Hepatocyte (in vitro differentiated cells): ENCODE results near the gene CEP83. TPM values are rescaled to one million over a fixed set of nuclear protein-coding genes. Genes with fewer than 3 reads are reported as not detected.

Experiments used
- DNase-seq: peaks from one replicate; pipeline ENCODE4 v3.0.0-alpha.2; 2016; ENCODE audit warnings: low spot score
- H2AFZ ChIP-seq: fragments of 200-600 bp; sonication (generic); 2 replicates; pipeline ENCODE4 v1.6.0; 2016; ENCODE audit warnings: antibody characterized with exemption, mild to moderate bottlenecking
- H3K27ac ChIP-seq: fragments of 200-600 bp; sonication (generic); 2 replicates; pipeline ENCODE4 v1.5.1; 2016; ENCODE audit warnings: mild to moderate bottlenecking
- H3K27me3 ChIP-seq: fragments of 200-600 bp; sonication (generic); 2 replicates; pipeline ENCODE4 v1.6.1; 2016
- H3K36me3 ChIP-seq: fragments of 200-600 bp; sonication (generic); replicated peaks from 2 replicates; pipeline ENCODE4 v1.5.1; 2016; ENCODE audit warnings: low read depth; ENCODE audit not compliant: insufficient read depth
- H3K4me1 ChIP-seq: fragments of 200-600 bp; sonication (generic); 2 replicates; pipeline ENCODE4 v1.5.1; 2016; ENCODE audit warnings: mild to moderate bottlenecking, moderate library complexity; ENCODE audit not compliant: insufficient read depth
- H3K4me2 ChIP-seq: fragments of 200-600 bp; sonication (generic); 2 replicates; pipeline ENCODE4 v1.6.0; 2016
- H3K4me3 ChIP-seq: fragments of 200-600 bp; sonication (generic); 2 replicates; pipeline ENCODE4 v1.5.1; 2016; ENCODE audit warnings: mild to moderate bottlenecking
- H3K79me2 ChIP-seq: fragments of 200-600 bp; sonication (generic); 2 replicates; pipeline ENCODE4 v1.6.0; 2017; ENCODE audit warnings: mild to moderate bottlenecking
- H3K9me2 ChIP-seq: fragments of 200-600 bp; sonication (generic); replicated peaks from 2 replicates; pipeline ENCODE4 v1.6.0; 2017; ENCODE audit warnings: mild to moderate bottlenecking; ENCODE audit not compliant: insufficient read depth
- H3K9me3 ChIP-seq: fragments of 200-600 bp; sonication (generic); 2 replicates; pipeline ENCODE4 v1.5.1; 2016; ENCODE audit warnings: low read depth, mild to moderate bottlenecking
- H4K20me1 ChIP-seq: fragments of 200-600 bp; sonication (generic); 2 replicates; pipeline ENCODE4 v1.6.0; 2016; ENCODE audit warnings: mild to moderate bottlenecking; ENCODE audit not compliant: insufficient read depth, poor library complexity, severe bottlenecking
- CTCF ChIP-seq: fragments of 200-600 bp; sonication (generic); IDR thresholded peaks from 2 replicates; pipeline ENCODE4 v1.5.1; 2016; ENCODE audit warnings: antibody characterized with exemption, mild to moderate bottlenecking; ENCODE audit not compliant: poor library complexity
- EZH2 ChIP-seq: fragments of 200-600 bp; sonication (generic); IDR thresholded peaks from 2 replicates; pipeline ENCODE4 v1.6.1; 2016; ENCODE audit warnings: antibody characterized with exemption, mild to moderate bottlenecking, borderline replicate concordance
- EZH2phosphoT487 ChIP-seq: fragments of 200-600 bp; sonication (generic); IDR thresholded peaks from one replicate; pipeline ENCODE4 v1.6.1; 2018; ENCODE audit warnings: antibody characterized with exemption, mild to moderate bottlenecking, low read depth, moderate library complexity; ENCODE audit not compliant: unreplicated experiment, severe bottlenecking
- WGBS: methylation state at CpG from one replicate; pipeline ENCODE4 v1.1.6; 2016; ENCODE audit warnings: low lambda C conversion rate; ENCODE audit errors: missing lambda C conversion rate; 5-methylcytosine and 5-hydroxymethylcytosine counted together
- polyA plus RNA-seq: library from polyadenylated mRNA; unstranded; fragments of >200 nt; fragmentation: Nextera tagmentation; extraction: Ambion mirVana; gene quantifications from 2 replicates; pipeline ENCODE4 v1.2.1, GENCODE V29; 2016
- total RNA-seq: library from RNA; depleted of rRNA; stranded (reverse); fragments of >200 nt; gene quantifications from 2 replicates; pipeline ENCODE4 v1.2.3, GENCODE V29; 2014

CEP83 gene
- total and polyA plus RNA-seq, 2 experiments from 2014 or later, result 3.7 to 20.1 TPM

- H3K27ac ChIP-seq, result no peak overlapping the region
- no peaks in the 10 kb centered on the region for H3K27me3 ChIP-seq
- no peak for DNase-seq
- no peak overlapping the region for H2AFZ ChIP-seq
- H3K79me2 ChIP-seq, result no peaks in the 10 kb centered on the region
- WGBS, result 95% methylated on average over 2 of the region's 2 CpGs
- no peak overlapping the region for H3K4me3 ChIP-seq
- no peaks in the 10 kb centered on the region for H3K9me2 ChIP-seq
- no peaks in the 10 kb centered on the region for H4K20me1 ChIP-seq
- no peak overlapping the region for H3K4me2 ChIP-seq
- H3K4me1 ChIP-seq, result no peaks in the 10 kb centered on the region
- no peaks in the 10 kb centered on the region for H3K36me3 ChIP-seq
- TF ChIP-seq EZH2 (no peak), CTCF (no peak), EZH2phosphoT487 (no peak)
- H3K9me3 ChIP-seq, result no peaks in the 10 kb centered on the region
These were observed 87.2 kb downstream of the CEP83 start for GRCh38 chr12:94372461-94372860.

DNA sequence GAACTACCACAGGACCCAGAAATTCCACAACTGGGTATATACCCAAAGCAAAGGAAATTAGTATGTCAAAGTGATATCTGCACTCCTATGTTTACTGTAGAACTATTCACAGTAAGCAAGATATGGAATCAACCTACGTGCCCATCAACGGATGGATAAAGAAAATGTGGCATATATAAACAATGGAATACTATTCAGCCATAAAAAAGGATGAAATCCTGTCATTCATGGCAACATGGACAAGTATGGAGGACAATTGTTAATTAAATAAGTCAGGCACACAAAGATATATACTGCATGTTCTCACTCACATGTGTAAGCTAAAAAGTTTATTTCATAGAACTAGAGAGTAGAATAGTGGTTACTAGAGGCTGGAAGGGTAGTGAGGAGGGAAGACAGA lies 97.0 kb downstream of the CEP83 start:
- H3K4me3 ChIP-seq, result no peak overlapping the region
- no peaks in the 10 kb centered on the region for H3K36me3 ChIP-seq
- whole genome bisulfite sequencing, result 95% methylated on average over 2 of the region's 2 CpGs
- H3K4me1 ChIP-seq, result no peaks in the 10 kb centered on the region
- TF ChIP-seq EZH2phosphoT487 (no peak), CTCF (no peak)
- H3K27ac ChIP-seq, result no peak overlapping the region
- no peaks in the 10 kb centered on the region for H3K9me2 ChIP-seq
- H3K27me3 ChIP-seq, result no peaks in the 10 kb centered on the region
- H4K20me1 ChIP-seq, result no peaks in the 10 kb centered on the region
- no peaks in the 10 kb centered on the region for H3K79me2 ChIP-seq
- no peak overlapping the region for H3K4me2 ChIP-seq
- no peak overlapping the region for H2AFZ ChIP-seq
- no peaks in the 10 kb centered on the region for H3K9me3 ChIP-seq
- no peak for DNase-seq

GRCh38 chr12:94359761-94360160 lies 99.9 kb downstream of the CEP83 start:
- no peaks in the 10 kb centered on the region for H3K9me2 ChIP-seq
- no peak overlapping the region for H3K27ac ChIP-seq
- no peaks in the 10 kb centered on the region for H3K36me3 ChIP-seq
- no peak overlapping the region for H3K4me2 ChIP-seq
- no peak overlapping the region for H3K4me3 ChIP-seq
- H3K4me1 ChIP-seq, result no peaks in the 10 kb centered on the region
- no peaks in the 10 kb centered on the region for H3K79me2 ChIP-seq
- no peak for DNase-seq
- no peaks in the 10 kb centered on the region for H3K9me3 ChIP-seq
- H3K27me3 ChIP-seq, result no peaks in the 10 kb centered on the region
- 97% methylated on average over 5 of the region's 5 CpGs for WGBS
- no peak for TF ChIP-seq EZH2
- TF ChIP-seq CTCF, result no peak
- TF ChIP-seq EZH2phosphoT487, result no peak
- no peak overlapping the region for H2AFZ ChIP-seq
- no peaks in the 10 kb centered on the region for H4K20me1 ChIP-seq

DNA sequence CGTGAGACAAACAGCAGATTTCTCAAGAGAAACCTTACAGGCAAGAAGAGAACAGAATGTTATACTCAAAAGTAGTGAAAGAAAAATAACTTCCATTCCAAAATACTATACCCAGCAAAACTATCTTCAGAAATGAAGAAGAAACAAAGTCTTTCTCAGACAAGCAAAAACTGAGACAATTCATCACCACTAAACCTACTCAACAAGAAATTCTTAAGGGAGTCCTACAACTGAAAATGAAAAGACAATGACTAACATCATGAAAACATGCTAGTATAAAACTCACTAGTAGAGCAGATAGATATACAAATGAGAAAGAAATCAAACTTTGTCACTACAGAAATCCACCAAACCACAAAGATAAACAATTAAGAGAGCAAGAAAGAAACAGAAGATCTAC lies 106.5 kb downstream of the CEP83 start:
- Histone ChIP-seq H3K9me3 (peaks cover 16% of the 10 kb centered on the region), H3K4me3 (no peak overlapping the region), H4K20me1 (no peaks in the 10 kb centered on the region), H3K4me1 (no peaks in the 10 kb centered on the region), H3K36me3 (no peaks in the 10 kb centered on the region), H3K79me2 (no peaks in the 10 kb centered on the region), H3K9me2 (no peaks in the 10 kb centered on the region), H3K27ac (no peak overlapping the region), H3K4me2 (no peak overlapping the region), H2AFZ (no peak overlapping the region), H3K27me3 (no peaks in the 10 kb centered on the region)
- no peak for DNase-seq
- 87% methylated on average over 1 of the region's 1 CpG for WGBS
- TF ChIP-seq EZH2, result no peak
- no peak for TF ChIP-seq CTCF
- no peak for TF ChIP-seq EZH2phosphoT487
